ENCODE results near the gene C11orf52. TPM values are rescaled to one million over a fixed set of nuclear protein-coding genes. Genes with fewer than 3 reads are reported as not detected.
A peak's percentile ranks its signal among the peaks of the same experiment; 100 is the strongest.

C11orf52 gene
- total RNA-seq, 1 experiment from 2014 or later = not detected

GRCh38 chr11:111909378-111909777, 9.3 kb upstream of the C11orf52 start:
- H3K36me3 ChIP-seq = no peaks in the 10 kb centered on the region; the same call in 1 of the 2 replicates
- no peak overlapping the region for H3K4me3 ChIP-seq

GRCh38 chr11:111910676-111911562, 7.8 kb upstream of the C11orf52 start:
- Histone ChIP-seq H3K4me3 (no peak overlapping the region), H3K27me3 (no peaks in the 10 kb centered on the region), H3K36me3 (no peaks in the 10 kb centered on the region; the same call in 1 of the 2 replicates), H3K9me3 (no peaks in the 10 kb centered on the region)
- peak; percentile 39 for DNase-seq

More at GRCh38 chr11:111909378-111909777, 9.3 kb upstream of the C11orf52 start:
- DNase-seq = no peak
- H3K27me3 ChIP-seq = no peaks in the 10 kb centered on the region
- 0 out of 2 replicates have a peak, but pooled peaks cover 3% of the 10 kb centered on the region for H3K9me3 ChIP-seq

GRCh38 chr11:111911563-111912401, 6.9 kb upstream of the C11orf52 start, which contains the start of gene CRYAB:
TSS of gene CRYAB (minus strand) at chr11:111911770. CDS start at chr11:111911724, 46 bp downstream.
- Histone ChIP-seq H3K4me3 (peak within 1 kb of the TSS; percentile 24), H3K27me3 (no peaks in the 10 kb centered on the region), H3K9me3 (no peaks in the 10 kb centered on the region), H3K36me3 (no peaks in the 10 kb centered on the region; the same call in 1 of the 2 replicates)
- DNase-seq = peak; percentile 88

- peak; percentile 16 for DNase-seq
Observed at GRCh38 chr11:111912535-111912934, 6.2 kb upstream of the C11orf52 start, which contains the start of gene HSPB2. TSS of gene HSPB2 (plus strand) at chr11:111912734. CDS start at chr11:111912830, 96 bp downstream.

GRCh38 chr11:111913031-111913861, 5.5 kb upstream of the C11orf52 start:
- Histone ChIP-seq H3K27me3 (no peaks in the 10 kb centered on the region), H3K36me3 (no peaks in the 10 kb centered on the region; the same call in 1 of the 2 replicates), H3K4me3 (peak overlapping the region; percentile 29), H3K9me3 (no peaks in the 10 kb centered on the region)
- DNase-seq = peak; percentile 33

More at GRCh38 chr11:111912535-111912934, 6.2 kb upstream of the C11orf52 start, which contains the start of gene HSPB2:
- H3K4me3 ChIP-seq = peak within 1 kb of the TSS; percentile 29
- no peaks in the 10 kb centered on the region for H3K9me3 ChIP-seq
- no peaks in the 10 kb centered on the region; the same call in 1 of the 2 replicates for H3K36me3 ChIP-seq
- no peaks in the 10 kb centered on the region for H3K27me3 ChIP-seq

GRCh38 chr11:111913997-111914396, 4.7 kb upstream of the C11orf52 start:
- H3K36me3 ChIP-seq = no peaks in the 10 kb centered on the region
- no peak overlapping the region for H3K4me3 ChIP-seq
- DNase-seq = peak; percentile 53
- no peaks in the 10 kb centered on the region for H3K9me3 ChIP-seq
- no peaks in the 10 kb centered on the region for H3K27me3 ChIP-seq

- H3K4me3 ChIP-seq = no peak overlapping the region
- H3K27me3 ChIP-seq = no peaks in the 10 kb centered on the region
Observed at GRCh38 chr11:111916768-111917167, 1.9 kb upstream of the C11orf52 start.

GRCh38 chr11:111917312-111917711, 1.4 kb upstream of the C11orf52 start:
- H3K9me3 ChIP-seq = no peaks in the 10 kb centered on the region
- DNase-seq = no peak
- no peak overlapping the region for H3K4me3 ChIP-seq
- H3K27me3 ChIP-seq = no peaks in the 10 kb centered on the region
- no peaks in the 10 kb centered on the region for H3K36me3 ChIP-seq

More at GRCh38 chr11:111916768-111917167, 1.9 kb upstream of the C11orf52 start:
- Histone ChIP-seq H3K9me3 (no peaks in the 10 kb centered on the region), H3K36me3 (no peaks in the 10 kb centered on the region)
- no peak for DNase-seq

- H3K9me3 ChIP-seq = no peaks in the 10 kb centered on the region
- H3K27me3 ChIP-seq = no peaks in the 10 kb centered on the region
- no peak overlapping the region for H3K4me3 ChIP-seq
- no peaks in the 10 kb centered on the region for H3K36me3 ChIP-seq
- no peak for DNase-seq
Observed at GRCh38 chr11:111917788-111918187, 925 bp upstream of the C11orf52 start.

GRCh38 chr11:111920908-111921307, 2.2 kb downstream of the C11orf52 start:
- H3K4me3 ChIP-seq = no peak overlapping the region
- no peaks in the 10 kb centered on the region for H3K9me3 ChIP-seq
- no peak for DNase-seq
- H3K27me3 ChIP-seq = no peaks in the 10 kb centered on the region
- no peaks in the 10 kb centered on the region for H3K36me3 ChIP-seq

GRCh38 chr11:111921541-111922230, 3.0 kb downstream of the C11orf52 start:
- Histone ChIP-seq H3K27me3 (no peaks in the 10 kb centered on the region), H3K9me3 (no peaks in the 10 kb centered on the region), H3K4me3 (no peak overlapping the region), H3K36me3 (no peaks in the 10 kb centered on the region)
- no peak for DNase-seq

- no peaks in the 10 kb centered on the region for H3K27me3 ChIP-seq
- H3K36me3 ChIP-seq = no peaks in the 10 kb centered on the region
- DNase-seq = no peak
- no peaks in the 10 kb centered on the region for H3K9me3 ChIP-seq
- H3K4me3 ChIP-seq = no peak overlapping the region
Observed at GRCh38 chr11:111922803-111923202, 4.1 kb downstream of the C11orf52 start.

GRCh38 chr11:111923351-111923788, 4.7 kb downstream of the C11orf52 start:
- Histone ChIP-seq H3K4me3 (no peak overlapping the region), H3K27me3 (no peaks in the 10 kb centered on the region), H3K36me3 (no peaks in the 10 kb centered on the region), H3K9me3 (no peaks in the 10 kb centered on the region)
- peak; percentile 35 for DNase-seq

GRCh38 chr11:111923951-111924350, 5.2 kb downstream of the C11orf52 start:
- Histone ChIP-seq H3K27me3 (no peaks in the 10 kb centered on the region), H3K36me3 (no peaks in the 10 kb centered on the region), H3K9me3 (no peaks in the 10 kb centered on the region), H3K4me3 (no peak overlapping the region)
- DNase-seq = no peak

GRCh38 chr11:111925953-111926352, 7.2 kb downstream of the C11orf52 start:
- Histone ChIP-seq H3K27me3 (no peaks in the 10 kb centered on the region), H3K4me3 (no peak overlapping the region), H3K36me3 (no peaks in the 10 kb centered on the region), H3K9me3 (no peaks in the 10 kb centered on the region)
- DNase-seq = no peak

Data from MG63 (cell line).